Activated T-cell treated with anti-CD3 and anti-CD28 coated beads for 48 hours (primary cell): ENCODE measurements around the gene IL33.
"Not testable (repeated sequence)": the region's sequence is repeated elsewhere in the genome, so short reads cannot be mapped to it uniquely, and the experiment has no call there.

Experiments used
- DNase-seq: peaks from one replicate; pipeline ENCODE4 v3.0.0-alpha.2; 2020; ENCODE audit warnings: low read depth

IL33 gene

GRCh38 chr9:6215562-6215961 is at the start of gene IL33:
IL33 (plus strand) TSS chr9:6215807; CDS start chr9:6241695, 25,888 bp downstream.
- DNase-seq = no peak

- DNase-seq = no peak
Observed at GRCh38 chr9:6171667-6172066, 43.9 kb upstream of the IL33 start.

- no peak for DNase-seq
Observed at GRCh38 chr9:6173914-6174313, 41.7 kb upstream of the IL33 start.

- not testable (repeated sequence) for DNase-seq
Observed at GRCh38 chr9:6182549-6183226, 32.9 kb upstream of the IL33 start.

GRCh38 chr9:6183227-6183551 is 32.4 kb upstream of the IL33 start:
- no peak for DNase-seq

- DNase-seq = no peak
Observed at GRCh38 chr9:6183627-6184026, 32.0 kb upstream of the IL33 start.

GRCh38 chr9:6184749-6185645 is 30.6 kb upstream of the IL33 start:
- no peak for DNase-seq

GRCh38 chr9:6186691-6187090 is 28.9 kb upstream of the IL33 start:
- no peak for DNase-seq

GRCh38 chr9:6187272-6187671 is 28.3 kb upstream of the IL33 start:
- no peak for DNase-seq

GRCh38 chr9:6188466-6188865 is 27.1 kb upstream of the IL33 start:
- DNase-seq = no peak

- DNase-seq = no peak
Observed at GRCh38 chr9:6188906-6189305, 26.7 kb upstream of the IL33 start.

- DNase-seq = no peak
Observed at GRCh38 chr9:6194934-6195333, 20.7 kb upstream of the IL33 start.

GRCh38 chr9:6195714-6196360 is 19.8 kb upstream of the IL33 start:
- DNase-seq = no peak

GRCh38 chr9:6197330-6197729 is 18.3 kb upstream of the IL33 start:
- DNase-seq = no peak

- no peak for DNase-seq
Observed at GRCh38 chr9:6198251-6198650, 17.4 kb upstream of the IL33 start.

- DNase-seq = no peak
Observed at GRCh38 chr9:6199596-6199995, 16.0 kb upstream of the IL33 start.

- no peak for DNase-seq
Observed at GRCh38 chr9:6200761-6201160, 14.8 kb upstream of the IL33 start.

- no peak for DNase-seq
Observed at GRCh38 chr9:6209966-6210365, 5.6 kb upstream of the IL33 start.

GRCh38 chr9:6212722-6213375 is 2.8 kb upstream of the IL33 start:
- DNase-seq = no peak

GRCh38 chr9:6214434-6214833 is 1.2 kb upstream of the IL33 start:
- DNase-seq = no peak

GRCh38 chr9:6214903-6215302 is 704 bp upstream of the IL33 start:
- DNase-seq = no peak

- DNase-seq = no peak
Observed at GRCh38 chr9:6216002-6216401, 395 bp downstream of the IL33 start.

GRCh38 chr9:6216951-6217350 is 1.3 kb downstream of the IL33 start:
- no peak for DNase-seq
